M059J (cell line): ENCODE results near the gene ELK3. TPM values are rescaled to one million over a fixed set of nuclear protein-coding genes. Genes with fewer than 3 reads are reported as not detected.

Experiments used
- DNase-seq: peaks from one replicate; pipeline ENCODE4 v3.0.0-alpha.2; 2012; ENCODE audit warnings: low read depth
- total RNA-seq: library from RNA; depleted of rRNA; stranded (reverse); fragments of >200 nt; shearing (Covaris generic); gene quantifications from 2 replicates; pipeline ENCODE4 v1.2.3, GENCODE V29; 2014

ELK3 gene
- total RNA-seq, 1 experiment from 2014 or later, result 34.9 TPM

DNA sequence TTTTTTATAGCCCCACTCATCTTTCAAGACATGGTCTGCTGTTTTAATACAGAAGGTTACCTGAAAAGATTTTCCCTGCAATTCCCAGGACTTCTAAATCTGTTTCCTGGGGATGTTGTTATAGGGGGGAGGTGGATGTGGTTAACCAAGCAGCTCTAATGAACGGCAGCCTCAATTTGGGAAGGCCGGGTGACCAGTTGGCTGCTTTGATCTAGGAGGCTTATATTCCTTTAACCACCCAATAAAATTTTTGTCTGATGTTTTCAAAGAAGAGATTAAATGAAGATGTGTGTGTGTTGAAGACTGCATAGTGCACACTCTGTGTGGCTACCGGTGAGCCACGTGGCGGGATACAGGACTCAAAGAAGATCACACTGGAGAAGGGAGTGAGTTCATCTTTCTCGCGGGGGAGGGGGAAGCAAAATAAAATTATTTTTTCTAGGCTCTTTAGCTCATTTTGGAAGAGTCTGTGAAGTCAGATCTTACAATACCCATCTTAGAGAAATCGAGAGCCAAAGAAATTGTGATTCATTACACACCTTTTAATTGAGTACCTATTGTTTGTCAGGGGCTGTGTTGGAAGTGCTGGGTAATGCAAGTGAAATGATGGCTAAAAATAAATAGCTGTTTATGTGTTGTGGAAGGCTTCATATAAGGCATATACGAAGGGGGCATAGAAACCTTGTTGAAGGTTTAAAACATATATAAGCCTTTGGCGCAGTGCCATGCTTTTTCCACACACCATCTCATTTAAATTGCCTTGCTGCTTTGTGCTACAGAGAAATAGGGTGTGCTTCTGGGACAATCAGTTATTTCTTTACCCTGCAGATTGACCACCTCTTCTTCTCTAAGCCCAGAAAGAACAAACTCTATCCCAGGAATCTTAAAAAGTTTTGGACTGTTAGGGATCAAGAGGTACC lies 18.5 kb downstream of the ELK3 start:
- peak; percentile 26 for DNase-seq

- DNase-seq, result no peak
These were observed 19.7 kb downstream of the ELK3 start for GRCh38 chr12:96213869-96214268.

DNA sequence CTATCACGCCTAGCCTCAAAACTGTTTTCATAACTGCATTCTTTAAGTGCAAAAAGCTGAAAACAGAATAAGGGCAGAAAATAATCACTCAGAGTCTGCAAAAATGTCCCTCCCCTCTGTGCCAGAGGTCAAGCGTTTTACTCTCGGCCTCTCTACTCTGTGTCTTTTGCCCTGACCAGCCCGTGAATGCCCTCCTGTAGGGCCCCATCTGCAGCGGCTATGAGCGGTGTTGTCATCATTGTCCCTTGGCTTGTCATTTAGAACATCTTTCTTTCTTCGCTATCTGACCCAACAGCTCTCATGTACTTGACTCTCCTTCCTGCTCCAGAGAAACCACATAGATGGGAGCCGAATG lies 21.7 kb downstream of the ELK3 start:
- no peak for DNase-seq

DNA sequence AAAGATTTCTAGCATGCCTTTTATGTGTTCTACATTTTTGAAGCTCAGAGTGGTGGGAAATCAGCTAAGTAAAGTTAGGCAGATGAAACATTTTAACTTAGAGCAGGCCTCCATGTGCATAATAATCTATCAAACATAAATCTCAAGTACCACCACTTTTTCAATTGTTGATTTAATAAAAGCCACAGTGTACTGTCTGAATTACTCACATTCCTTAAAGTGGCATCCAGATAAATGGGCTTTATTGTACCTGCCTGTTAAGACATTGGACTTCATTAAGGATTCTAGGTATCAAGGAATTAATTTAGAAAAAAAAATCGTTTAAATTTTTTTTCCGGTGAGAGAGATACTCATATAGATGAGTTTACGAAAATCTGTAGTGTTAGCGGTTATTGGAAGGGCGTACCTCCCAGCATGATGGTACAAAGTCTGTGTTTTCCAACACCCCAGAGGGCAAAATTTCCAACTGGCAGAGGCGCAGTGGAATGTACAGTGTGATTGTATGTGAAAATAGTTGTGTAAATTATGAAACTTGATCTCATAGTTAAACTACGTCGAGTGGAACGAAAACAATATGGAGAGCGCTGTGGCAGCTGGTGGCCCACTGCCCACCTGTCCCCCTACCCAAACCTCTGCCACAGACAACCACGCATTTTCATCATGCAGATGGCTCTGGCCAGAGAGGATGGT lies 25.0 kb downstream of the ELK3 start:
- peak; percentile 31 for DNase-seq

DNA sequence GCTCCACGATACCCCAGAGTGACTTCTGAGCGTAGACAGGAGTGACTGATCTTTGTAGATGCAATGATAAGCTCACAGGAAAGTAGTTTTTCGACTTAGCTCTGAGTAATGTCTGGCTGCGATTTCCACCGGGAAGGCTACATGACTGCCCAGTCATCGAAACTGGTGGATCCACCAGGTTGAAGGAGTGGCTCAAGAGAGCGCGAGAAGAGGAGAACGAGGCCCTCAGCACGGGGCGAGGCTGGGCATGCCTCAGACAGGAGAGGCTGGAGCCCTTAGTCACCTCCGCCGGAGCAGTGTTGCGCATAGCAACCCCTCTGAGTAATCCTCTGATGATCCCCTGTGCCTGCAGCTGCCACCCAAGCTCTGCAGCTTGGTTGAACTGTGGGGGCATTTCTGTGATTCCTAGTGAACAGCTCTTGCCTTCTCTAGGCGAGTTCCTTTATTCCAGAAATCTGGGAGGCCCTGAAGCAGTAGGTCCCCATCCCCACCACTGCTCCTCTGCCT lies 25.6 kb downstream of the ELK3 start:
- peak; percentile 98 for DNase-seq

DNA sequence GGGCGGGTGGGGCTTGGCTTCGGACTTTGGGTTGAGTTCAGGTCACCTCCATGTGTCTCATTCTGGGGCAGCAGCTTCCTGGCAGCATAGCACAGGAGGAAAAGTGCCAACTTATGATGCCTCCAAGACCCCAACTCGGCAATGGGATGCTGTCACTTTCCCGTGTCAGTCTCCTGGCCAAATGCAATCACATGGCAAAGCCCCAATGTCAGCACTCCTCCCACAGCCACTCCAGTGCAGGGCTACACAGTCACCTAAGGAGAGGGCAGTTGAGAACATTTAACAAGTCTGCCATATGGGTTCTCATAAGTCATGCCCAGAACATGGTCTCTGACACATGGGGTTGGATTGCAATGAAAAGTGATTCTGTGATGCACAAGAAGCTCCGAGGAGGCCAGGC lies 26.7 kb downstream of the ELK3 start:
- peak; percentile 57 for DNase-seq

- no peak for DNase-seq
These were observed 27.2 kb downstream of the ELK3 start for GRCh38 chr12:96221391-96221790.

- no peak for DNase-seq
These were observed 29.4 kb downstream of the ELK3 start for GRCh38 chr12:96223411-96224218.

DNA sequence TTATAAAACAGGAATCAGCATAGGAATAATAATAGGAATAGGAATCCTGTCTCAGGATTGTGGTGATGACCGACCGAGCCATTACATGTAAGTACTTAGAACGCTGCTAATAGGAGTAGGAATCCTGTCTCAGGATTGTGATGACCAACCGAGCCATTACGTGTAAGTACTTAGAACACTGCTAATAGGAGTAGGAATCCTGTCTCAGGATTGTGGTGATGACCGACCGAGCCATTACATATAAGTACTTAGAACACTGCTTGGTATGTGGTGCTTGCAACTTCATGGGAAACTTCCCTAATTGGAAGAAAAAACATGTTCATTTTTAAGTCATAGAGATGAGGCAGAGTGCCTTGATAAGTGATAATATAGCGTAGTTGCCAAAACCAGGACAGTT lies 30.0 kb downstream of the ELK3 start:
- DNase-seq, result no peak

DNA sequence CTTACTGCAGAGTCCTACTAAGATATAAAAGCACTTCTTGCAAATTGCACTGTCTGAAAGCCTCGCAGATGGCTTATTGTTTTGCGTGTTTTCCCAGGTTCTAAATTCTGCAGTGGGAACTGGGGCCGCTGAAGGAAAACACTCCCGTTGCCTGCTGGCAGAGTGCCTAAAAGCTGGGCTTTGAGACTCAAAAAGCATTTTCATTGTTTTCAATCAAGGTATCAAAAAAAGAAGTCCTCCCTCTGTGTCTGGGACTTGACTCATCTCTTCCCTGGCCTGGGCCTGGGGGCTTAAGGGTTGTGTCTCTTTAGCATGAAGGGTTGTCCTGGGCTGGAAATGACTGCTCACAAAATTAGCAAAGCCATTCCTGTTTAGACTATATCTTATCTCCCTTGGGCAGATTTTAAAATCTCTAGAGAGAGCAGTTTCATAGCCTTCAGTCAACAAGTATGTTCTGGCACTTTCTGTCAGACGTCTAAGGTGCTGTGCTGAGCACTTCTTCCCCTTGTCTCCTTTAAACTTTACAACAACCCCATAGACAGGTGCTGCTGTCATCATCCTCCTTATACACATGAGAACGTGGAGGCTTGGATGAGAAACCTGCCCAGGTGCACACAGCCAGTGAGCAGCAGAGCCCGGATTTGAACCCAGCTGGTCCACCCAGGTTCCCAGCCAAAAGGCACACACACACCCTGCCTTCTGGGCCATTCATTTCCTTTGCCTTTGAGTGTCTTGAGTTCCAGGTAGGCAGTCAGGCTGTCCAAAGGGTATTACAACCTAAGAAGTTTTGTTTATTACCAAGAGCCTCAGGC lies 31.1 kb downstream of the ELK3 start:
- no peak for DNase-seq

DNA sequence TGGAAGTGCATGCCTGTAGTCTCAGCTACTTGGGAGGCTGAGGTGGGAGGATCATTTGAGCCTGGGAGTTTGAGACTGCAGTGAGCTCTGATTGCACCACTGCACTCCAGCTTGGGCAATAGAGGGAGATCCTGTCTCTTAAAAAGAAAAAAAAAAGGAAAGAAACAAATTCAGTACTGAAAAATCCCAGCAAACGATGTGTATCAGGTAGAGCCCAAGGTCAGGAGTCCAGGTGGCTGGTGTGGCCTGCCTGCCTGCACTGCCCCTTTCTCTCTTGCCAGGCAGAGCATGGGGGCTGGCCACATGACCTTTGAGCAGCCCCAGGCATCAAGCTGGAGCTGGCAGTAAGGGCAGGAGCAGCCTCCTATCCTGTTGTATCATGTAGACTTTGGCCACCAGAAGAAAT lies 31.8 kb downstream of the ELK3 start:
- no peak for DNase-seq

DNA sequence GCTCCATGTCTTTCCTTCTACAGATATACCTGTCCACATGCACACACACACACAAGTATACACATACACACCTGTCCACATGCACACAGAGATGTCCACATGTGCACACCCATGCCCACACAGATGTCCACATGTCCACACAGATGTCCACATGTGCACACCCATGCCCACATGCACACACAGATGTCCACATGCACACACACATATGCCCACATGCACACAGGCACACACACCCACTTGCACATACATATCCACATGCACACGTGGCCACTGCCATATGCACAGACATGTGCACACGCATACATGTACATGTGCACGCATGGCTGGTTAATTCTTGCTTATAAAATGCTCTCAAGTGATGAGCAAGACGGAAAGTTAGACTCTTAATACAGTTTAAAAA lies 32.2 kb downstream of the ELK3 start:
- no peak for DNase-seq

DNA sequence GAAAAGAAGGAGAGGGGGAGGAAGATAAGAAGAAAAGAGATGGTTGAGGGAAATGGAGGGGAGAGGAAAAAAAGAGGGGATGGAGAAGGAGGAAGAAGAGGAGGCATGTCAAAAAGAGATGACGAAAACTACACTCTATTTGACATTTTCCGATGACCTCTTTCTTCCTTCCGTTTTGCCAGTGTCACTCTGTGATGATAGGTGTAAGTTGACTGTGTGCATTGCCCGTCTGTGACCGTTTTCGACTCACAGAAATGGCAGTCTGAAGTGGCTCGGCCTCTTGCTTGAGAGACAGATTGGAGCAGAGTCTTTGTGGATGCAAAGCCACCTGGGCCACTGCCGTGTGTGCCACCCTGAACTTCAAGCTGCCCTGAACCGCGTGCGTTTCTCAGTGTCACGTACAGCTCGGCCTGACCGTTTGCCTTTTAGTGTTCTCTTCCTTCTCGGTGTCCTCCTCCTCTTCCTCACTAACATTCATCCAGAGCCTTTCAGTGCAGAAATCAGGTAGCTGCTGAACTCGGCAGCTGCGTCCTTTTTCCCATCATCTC lies 32.7 kb downstream of the ELK3 start:
- no peak for DNase-seq

DNA sequence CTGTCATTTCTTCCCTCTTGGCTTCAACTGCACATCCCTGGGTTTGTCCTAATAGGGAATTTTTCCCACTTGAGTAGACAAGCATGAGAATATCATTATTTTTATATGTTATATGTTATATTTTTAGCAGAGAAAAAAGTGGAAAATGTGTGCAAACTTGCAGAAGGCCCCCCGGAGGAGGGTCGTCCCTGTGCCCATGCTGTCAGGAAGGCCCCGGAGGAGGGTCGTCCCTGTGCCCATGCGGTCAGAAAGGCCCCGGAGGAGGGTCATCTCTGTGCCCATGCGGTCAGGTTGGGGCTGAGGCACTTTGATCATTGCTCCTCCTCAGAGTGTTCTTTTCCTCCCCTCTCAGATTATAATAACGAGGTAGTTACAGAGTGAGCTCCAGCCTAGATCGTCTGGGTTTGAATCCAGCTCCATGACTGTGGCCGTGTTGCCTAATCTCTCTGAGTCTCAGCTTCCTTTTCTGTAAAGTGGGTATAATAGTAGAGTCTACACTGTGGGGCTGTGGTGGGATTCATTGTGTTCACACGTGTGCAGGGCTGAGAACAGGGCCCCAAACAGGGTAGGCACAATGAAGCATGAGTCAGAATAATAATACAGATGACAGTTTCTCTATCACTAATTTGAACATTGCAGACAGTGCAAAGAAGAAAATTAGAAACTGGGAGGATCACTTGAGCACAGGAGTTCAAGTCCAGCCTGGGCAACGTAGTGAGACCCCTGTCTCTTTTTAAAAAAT lies 33.4 kb downstream of the ELK3 start:
- no peak for DNase-seq

GRCh38 chr12:96228566-96229248 lies 34.5 kb downstream of the ELK3 start:
- no peak for DNase-seq

DNA sequence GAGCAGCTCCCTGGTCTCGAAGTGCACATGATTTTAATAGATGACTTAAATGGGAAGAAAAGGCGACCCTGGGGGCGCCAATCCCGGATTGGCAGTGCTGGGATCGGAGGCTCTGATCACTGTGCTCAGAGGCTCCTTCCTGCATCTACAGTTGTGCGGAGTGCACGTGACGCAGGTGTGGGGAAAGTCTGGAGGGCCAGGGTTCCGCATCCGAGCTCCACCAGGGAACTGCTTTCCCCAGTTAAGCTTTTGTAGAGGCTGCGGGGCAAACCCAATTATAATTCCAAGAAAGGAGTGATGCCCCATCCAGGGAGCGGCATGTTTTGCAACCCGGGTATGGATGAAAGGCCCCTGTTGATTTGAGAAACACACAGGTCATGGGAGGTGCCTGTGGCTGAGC lies 36.5 kb downstream of the ELK3 start:
- no peak for DNase-seq

- DNase-seq, result no peak
These were observed 39.0 kb downstream of the ELK3 start for GRCh38 chr12:96233168-96233567.

DNA sequence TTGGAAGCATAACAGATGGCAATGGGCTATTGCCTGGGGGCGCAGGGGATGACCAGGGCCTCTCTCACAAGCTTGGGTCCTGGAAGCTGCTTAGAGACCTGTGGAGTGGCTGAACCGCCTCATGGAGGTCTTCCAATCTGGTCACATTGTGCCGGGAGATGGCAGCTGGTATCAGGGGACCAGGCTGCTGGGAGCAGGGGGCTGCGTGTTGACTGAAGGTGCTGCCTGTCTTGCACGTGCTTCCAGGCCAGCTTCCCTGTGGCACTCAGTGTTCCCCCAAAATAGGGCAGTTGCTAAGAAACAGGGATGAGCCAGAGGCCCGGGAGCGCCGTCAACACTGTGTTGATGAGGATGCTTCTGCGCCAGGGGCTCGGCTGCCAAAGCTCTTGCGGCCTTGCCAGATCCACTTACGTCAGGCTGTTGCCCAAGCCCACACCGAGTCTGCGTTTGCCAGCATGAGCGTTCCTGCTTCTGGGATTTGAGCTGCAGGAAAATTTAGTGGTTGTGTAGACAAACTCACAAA lies 39.8 kb downstream of the ELK3 start:
- DNase-seq, result peak; percentile 82
